GM10266 (cell line): ENCODE measurements around the gene THRB.
A peak's percentile ranks its signal among the peaks of the same experiment; 100 is the strongest.

Experiments used
- DNase-seq: peaks from one replicate; pipeline ENCODE4 v3.0.0; 2012; ENCODE audit errors: extremely low spot score
- CTCF ChIP-seq: IDR thresholded peaks from 2 replicates; pipeline ENCODE4 v1.5.1; 2012; ENCODE audit warnings: mild to moderate bottlenecking, low read depth; ENCODE audit not compliant: control insufficient read depth, insufficient read depth; ENCODE audit errors: missing control alignments

THRB gene

GRCh38 chr3:24521420-24522145 lies 26.9 kb upstream of the THRB start:
- no peak for TF ChIP-seq CTCF
- DNase-seq = no peak

DNA sequence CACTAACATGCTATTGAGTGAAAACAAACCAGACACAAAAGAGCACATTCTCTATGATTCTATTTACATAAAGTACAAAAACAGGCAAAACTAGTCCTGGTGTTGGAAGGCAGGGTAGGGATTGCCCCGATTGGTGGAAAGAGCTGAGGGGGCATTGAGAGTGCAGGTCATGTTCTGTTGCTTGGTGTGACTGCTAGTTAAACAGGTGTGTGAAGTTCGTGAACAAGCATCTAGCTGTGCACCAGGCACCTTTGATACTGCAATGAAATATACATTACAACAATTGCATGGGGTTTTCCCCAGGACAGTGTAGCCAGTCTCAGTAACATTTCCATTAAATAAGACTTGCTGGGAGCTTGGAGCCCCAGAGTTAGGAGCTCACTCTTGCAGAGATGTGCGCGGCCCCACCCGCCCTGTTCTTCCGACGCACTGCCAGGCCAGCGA lies 26.3 kb upstream of the THRB start:
- DNase-seq = no peak
- no peak for TF ChIP-seq CTCF

- DNase-seq = no peak
Observed at GRCh38 chr3:24520101-24520495, 25.4 kb upstream of the THRB start.

GRCh38 chr3:24519368-24520100 lies 24.9 kb upstream of the THRB start:
- peak; percentile 65 for DNase-seq
- no peak for TF ChIP-seq CTCF

More at GRCh38 chr3:24520101-24520495, 25.4 kb upstream of the THRB start:
- TF ChIP-seq CTCF = no peak

GRCh38 chr3:24518990-24519367 lies 24.3 kb upstream of the THRB start:
- TF ChIP-seq CTCF = no peak
- no peak for DNase-seq

- no peak for TF ChIP-seq CTCF
- DNase-seq = no peak
Observed at GRCh38 chr3:24514119-24514518, 19.5 kb upstream of the THRB start.

GRCh38 chr3:24513463-24513862 lies 18.8 kb upstream of the THRB start:
- TF ChIP-seq CTCF = no peak
- DNase-seq = no peak
